HUES48 (cell line): Measurements from ENCODE around the gene SLC9A7.

Experiments
- H3K27ac ChIP-seq: one replicate; pipeline ENCODE4 v1.7.0; 2013; ENCODE audit warnings: low read depth, low read length, inconsistent platforms
- H3K27me3 ChIP-seq: 2 replicates; pipeline ENCODE4 v1.6.1; 2013; ENCODE audit warnings: mild to moderate bottlenecking, low read length; ENCODE audit not compliant: control insufficient read depth, insufficient read depth
- H3K36me3 ChIP-seq: 2 replicates; pipeline ENCODE4 v1.6.1; 2013; ENCODE audit warnings: low read length; ENCODE audit not compliant: control insufficient read depth, insufficient read depth
- H3K4me1 ChIP-seq: 2 replicates; pipeline ENCODE4 v1.6.1; 2013; ENCODE audit warnings: mild to moderate bottlenecking, low read length; ENCODE audit not compliant: control insufficient read depth, insufficient read depth
- H3K4me3 ChIP-seq: 2 replicates; pipeline ENCODE4 v1.5.1; 2013; ENCODE audit warnings: mild to moderate bottlenecking, low read depth, low read length
- H3K9ac ChIP-seq: 2 replicates; pipeline ENCODE4 v1.6.1; 2013; ENCODE audit warnings: mild to moderate bottlenecking, low read depth, low read length, moderate library complexity
- H3K9me3 ChIP-seq: 2 replicates; pipeline ENCODE4 v1.6.1; 2013; ENCODE audit warnings: low read length; ENCODE audit not compliant: control insufficient read depth, insufficient read depth

The SLC9A7 gene

GRCh38 chrX:46582325-46582724 lies 176.6 kb downstream of the SLC9A7 start:
- Histone ChIP-seq H3K27me3 (no peaks in the 10 kb centered on the region), H3K4me3 (no peak overlapping the region), H3K4me1 (peaks cover 37% of the 10 kb centered on the region), H3K27ac (peak overlapping the region; percentile 62), H3K36me3 (peaks cover 5% of the 10 kb centered on the region; the same call in 1 of the 2 replicates), H3K9me3 (no peaks in the 10 kb centered on the region), H3K9ac (no peak overlapping the region)

- Histone ChIP-seq H3K27ac (no peak overlapping the region), H3K9ac (no peak overlapping the region), H3K4me1 (peaks cover 41% of the 10 kb centered on the region), H3K9me3 (no peaks in the 10 kb centered on the region), H3K27me3 (peaks cover 3% of the 10 kb centered on the region), H3K36me3 (peaks cover 5% of the 10 kb centered on the region; the same call in 1 of the 2 replicates), H3K4me3 (no peak overlapping the region)
These were observed 178.3 kb downstream of the SLC9A7 start for GRCh38 chrX:46580613-46581012.

GRCh38 chrX:46579250-46579649 lies 179.7 kb downstream of the SLC9A7 start:
- Histone ChIP-seq H3K4me3 (no peak overlapping the region), H3K9me3 (no peaks in the 10 kb centered on the region), H3K36me3 (peaks cover 5% of the 10 kb centered on the region; the same call in 1 of the 2 replicates), H3K27me3 (peaks cover 17% of the 10 kb centered on the region), H3K4me1 (peaks cover 36% of the 10 kb centered on the region), H3K27ac (no peak overlapping the region), H3K9ac (no peak overlapping the region)

- H3K27me3 ChIP-seq, result peaks cover 19% of the 10 kb centered on the region
- peaks cover 25% of the 10 kb centered on the region for H3K4me1 ChIP-seq
- H3K27ac ChIP-seq, result no peak overlapping the region
- H3K9ac ChIP-seq, result no peak overlapping the region
- 0 out of 2 replicates have a peak overlapping the region, but pooled peaks have one; percentile 74 for H3K4me3 ChIP-seq
- peaks cover 5% of the 10 kb centered on the region; the same call in 1 of the 2 replicates for H3K36me3 ChIP-seq
- no peaks in the 10 kb centered on the region for H3K9me3 ChIP-seq
These were observed 181.5 kb downstream of the SLC9A7 start for GRCh38 chrX:46577221-46578005.

- Histone ChIP-seq H3K27me3 (peaks cover 22% of the 10 kb centered on the region), H3K4me3 (peak overlapping the region; percentile 74)
These were observed 182.5 kb downstream of the SLC9A7 start for GRCh38 chrX:46576458-46576857.

GRCh38 chrX:46575991-46576392 lies 182.9 kb downstream of the SLC9A7 start:
- Histone ChIP-seq H3K4me3 (peak overlapping the region; percentile 74), H3K9ac (no peak overlapping the region), H3K4me1 (peaks cover 26% of the 10 kb centered on the region), H3K9me3 (no peaks in the 10 kb centered on the region), H3K36me3 (peaks cover 5% of the 10 kb centered on the region; the same call in 1 of the 2 replicates), H3K27me3 (peaks cover 22% of the 10 kb centered on the region), H3K27ac (no peak overlapping the region)

More at GRCh38 chrX:46576458-46576857, 182.5 kb downstream of the SLC9A7 start:
- H3K9me3 ChIP-seq, result no peaks in the 10 kb centered on the region
- H3K36me3 ChIP-seq, result peaks cover 5% of the 10 kb centered on the region; the same call in 1 of the 2 replicates
- H3K27ac ChIP-seq, result no peak overlapping the region
- no peak overlapping the region for H3K9ac ChIP-seq
- peaks cover 24% of the 10 kb centered on the region for H3K4me1 ChIP-seq

GRCh38 chrX:46575586-46575985 lies 183.3 kb downstream of the SLC9A7 start:
- H3K9ac ChIP-seq, result no peak overlapping the region

GRCh38 chrX:46574774-46575381 lies 184.0 kb downstream of the SLC9A7 start:
- H3K4me1 ChIP-seq, result peaks cover 26% of the 10 kb centered on the region
- H3K9ac ChIP-seq, result peak overlapping the region; percentile 7; the same call in 1 of the 2 replicates
- peak overlapping the region; percentile 74 for H3K4me3 ChIP-seq
- H3K9me3 ChIP-seq, result no peaks in the 10 kb centered on the region
- H3K36me3 ChIP-seq, result peaks cover 5% of the 10 kb centered on the region; the same call in 1 of the 2 replicates
- no peak overlapping the region for H3K27ac ChIP-seq
- H3K27me3 ChIP-seq, result peaks cover 22% of the 10 kb centered on the region

More at GRCh38 chrX:46575586-46575985, 183.3 kb downstream of the SLC9A7 start:
- H3K4me3 ChIP-seq, result peak overlapping the region; percentile 74
- peaks cover 26% of the 10 kb centered on the region for H3K4me1 ChIP-seq
- peaks cover 5% of the 10 kb centered on the region; the same call in 1 of the 2 replicates for H3K36me3 ChIP-seq
- H3K27ac ChIP-seq, result no peak overlapping the region
- no peaks in the 10 kb centered on the region for H3K9me3 ChIP-seq
- H3K27me3 ChIP-seq, result peaks cover 22% of the 10 kb centered on the region

GRCh38 chrX:46573892-46574773 lies 184.8 kb downstream of the SLC9A7 start:
- peak overlapping the region; percentile 68 for H3K27ac ChIP-seq
- peak overlapping the region; percentile 74 for H3K4me3 ChIP-seq
- peaks cover 5% of the 10 kb centered on the region; the same call in 1 of the 2 replicates for H3K36me3 ChIP-seq
- H3K9me3 ChIP-seq, result no peaks in the 10 kb centered on the region
- H3K27me3 ChIP-seq, result peaks cover 22% of the 10 kb centered on the region
- peak overlapping the region; percentile 7; the same call in 1 of the 2 replicates for H3K9ac ChIP-seq
- H3K4me1 ChIP-seq, result peaks cover 26% of the 10 kb centered on the region

- Histone ChIP-seq H3K4me1 (peaks cover 26% of the 10 kb centered on the region), H3K27me3 (peaks cover 22% of the 10 kb centered on the region), H3K27ac (peak within 1 kb of the TSS; percentile 68), H3K9me3 (no peaks in the 10 kb centered on the region), H3K36me3 (peaks cover 5% of the 10 kb centered on the region; the same call in 1 of the 2 replicates), H3K9ac (peak within 1 kb of the TSS; percentile 7; the same call in 1 of the 2 replicates), H3K4me3 (peak within 1 kb of the TSS; percentile 74)
These were observed 185.5 kb downstream of the SLC9A7 start, which contains the start of gene CHST7 for GRCh38 chrX:46573331-46573891. Gene CHST7, plus strand, starts transcription at chrX:46573765. Its CDS starts 167 bp downstream, at chrX:46573932.
